NB4 (cell line): ENCODE data around the gene CMTM3.

Experiments
- POLR2A ChIP-seq: IDR thresholded peaks from 2 replicates; pipeline ENCODE4 v1.6.1; 2011; ENCODE audit warnings: mild to moderate bottlenecking; ENCODE audit not compliant: insufficient read length; ENCODE audit errors: extremely low read depth
- TF ChIP-seq, protein P1 (sequence below): IDR thresholded peaks from one replicate; pipeline ENCODE4 v1.5.1; 2012; ENCODE audit warnings: low read depth, low read length

DNA sequence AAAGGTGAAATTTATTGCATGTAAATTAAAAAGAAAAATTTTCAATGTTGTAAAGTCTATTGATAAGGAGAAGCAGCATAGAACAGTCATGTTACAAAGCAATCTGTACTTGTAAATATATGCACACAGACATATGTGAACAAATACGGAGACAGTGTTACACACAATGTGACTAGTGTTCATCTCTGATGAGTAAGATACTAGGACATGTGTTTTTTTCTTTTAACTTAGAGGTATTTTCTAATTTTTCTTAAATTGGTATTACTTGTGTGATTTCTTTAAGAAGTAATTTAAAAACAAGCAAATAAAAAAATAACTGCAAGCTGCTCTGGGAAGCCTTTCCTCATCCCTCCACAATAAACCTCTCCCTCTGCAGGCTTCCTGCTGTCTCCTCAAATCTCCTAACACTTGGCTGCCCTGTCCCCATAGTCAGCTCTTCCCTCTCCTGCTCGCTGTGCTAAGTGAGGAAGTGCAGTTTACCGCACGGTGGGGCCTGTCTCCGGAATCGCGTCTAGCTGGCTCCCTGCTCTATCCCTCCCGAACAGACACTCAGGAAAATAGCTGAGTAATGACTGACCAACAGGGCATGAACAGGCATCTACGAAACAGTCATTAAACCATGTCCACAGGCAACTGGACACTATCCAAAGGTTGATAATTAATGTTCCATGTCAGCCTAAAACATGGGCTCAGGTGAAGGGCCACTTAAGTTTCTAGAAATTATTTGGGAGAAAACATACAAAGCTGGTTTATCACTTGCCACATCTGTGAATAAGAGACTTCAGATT lies 56.1 kb downstream of the CMTM3 start:
- TF ChIP-seq, protein P1, sequence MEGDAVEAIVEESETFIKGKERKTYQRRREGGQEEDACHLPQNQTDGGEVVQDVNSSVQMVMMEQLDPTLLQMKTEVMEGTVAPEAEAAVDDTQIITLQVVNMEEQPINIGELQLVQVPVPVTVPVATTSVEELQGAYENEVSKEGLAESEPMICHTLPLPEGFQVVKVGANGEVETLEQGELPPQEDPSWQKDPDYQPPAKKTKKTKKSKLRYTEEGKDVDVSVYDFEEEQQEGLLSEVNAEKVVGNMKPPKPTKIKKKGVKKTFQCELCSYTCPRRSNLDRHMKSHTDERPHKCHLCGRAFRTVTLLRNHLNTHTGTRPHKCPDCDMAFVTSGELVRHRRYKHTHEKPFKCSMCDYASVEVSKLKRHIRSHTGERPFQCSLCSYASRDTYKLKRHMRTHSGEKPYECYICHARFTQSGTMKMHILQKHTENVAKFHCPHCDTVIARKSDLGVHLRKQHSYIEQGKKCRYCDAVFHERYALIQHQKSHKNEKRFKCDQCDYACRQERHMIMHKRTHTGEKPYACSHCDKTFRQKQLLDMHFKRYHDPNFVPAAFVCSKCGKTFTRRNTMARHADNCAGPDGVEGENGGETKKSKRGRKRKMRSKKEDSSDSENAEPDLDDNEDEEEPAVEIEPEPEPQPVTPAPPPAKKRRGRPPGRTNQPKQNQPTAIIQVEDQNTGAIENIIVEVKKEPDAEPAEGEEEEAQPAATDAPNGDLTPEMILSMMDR: no peak
- no peak for TF ChIP-seq POLR2A
